GM21360 (cell line): ENCODE measurements around the gene GMNN.
"Not testable (repeated sequence)": the region's sequence is repeated elsewhere in the genome, so short reads cannot be mapped to it uniquely, and the experiment has no call there.

Experiments
- ATAC-seq: cut with Tn5 transposase; IDR thresholded peaks from one replicate; pipeline ENCODE4 v1.9.1; 2021; ENCODE audit warnings: mild to moderate bottlenecking, moderate library complexity; ENCODE audit not compliant: unreplicated experiment

Gene GMNN

GRCh38 chr6:24774696-24775519 is at the start of gene GMNN:
Gene GMNN, plus strand, starts transcription at chr6:24774937. Its CDS starts 2,310 bp downstream, at chr6:24777247.
- peak; percentile 90 for ATAC-seq

- ATAC-seq: not testable (repeated sequence)
Observed at GRCh38 chr6:24730653-24731052, 44.1 kb upstream of the GMNN start.

GRCh38 chr6:24731456-24732134 is 43.1 kb upstream of the GMNN start:
- not testable (repeated sequence) for ATAC-seq

GRCh38 chr6:24734166-24734565 is 40.6 kb upstream of the GMNN start:
- no peak for ATAC-seq

- not testable (repeated sequence) for ATAC-seq
Observed at GRCh38 chr6:24734710-24735109, 40.0 kb upstream of the GMNN start.

GRCh38 chr6:24738741-24739140 is 36.0 kb upstream of the GMNN start:
- ATAC-seq: no peak

GRCh38 chr6:24740861-24741260 is 33.9 kb upstream of the GMNN start:
- ATAC-seq: no peak

- ATAC-seq: no peak
Observed at GRCh38 chr6:24742216-24742738, 32.5 kb upstream of the GMNN start.

DNA sequence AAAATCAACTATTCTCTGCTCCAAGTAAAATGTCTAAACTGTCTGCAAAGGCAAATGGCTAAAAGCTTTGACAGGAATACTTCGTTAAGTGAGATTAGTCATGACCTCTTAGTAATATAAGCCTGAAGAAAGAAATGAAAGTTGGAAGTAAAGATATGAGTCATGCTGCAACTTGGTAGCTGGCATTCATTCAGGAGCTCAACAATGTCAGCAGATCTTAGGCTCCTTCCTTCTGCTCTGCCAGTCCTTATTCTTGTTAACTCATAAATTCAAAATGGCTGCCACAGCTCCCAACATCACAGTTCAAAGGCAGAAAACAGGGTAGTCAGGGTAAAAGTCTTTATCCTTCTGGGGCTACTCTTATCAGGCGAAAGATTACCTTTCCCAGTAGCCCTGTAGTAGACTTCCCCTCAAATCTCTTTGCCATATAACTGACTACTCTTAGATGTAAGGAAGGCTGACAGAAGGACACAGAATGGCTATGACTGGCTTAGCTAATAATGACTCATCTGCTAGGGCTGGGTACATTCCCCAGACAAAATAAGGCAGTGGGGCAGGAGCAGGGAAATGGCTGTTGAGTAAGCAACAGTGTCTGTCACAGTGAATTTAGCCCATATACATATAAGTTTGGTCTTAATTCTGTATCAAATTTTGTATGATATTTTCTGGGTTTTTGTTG is 31.3 kb upstream of the GMNN start:
- peak; percentile 82 for ATAC-seq

DNA sequence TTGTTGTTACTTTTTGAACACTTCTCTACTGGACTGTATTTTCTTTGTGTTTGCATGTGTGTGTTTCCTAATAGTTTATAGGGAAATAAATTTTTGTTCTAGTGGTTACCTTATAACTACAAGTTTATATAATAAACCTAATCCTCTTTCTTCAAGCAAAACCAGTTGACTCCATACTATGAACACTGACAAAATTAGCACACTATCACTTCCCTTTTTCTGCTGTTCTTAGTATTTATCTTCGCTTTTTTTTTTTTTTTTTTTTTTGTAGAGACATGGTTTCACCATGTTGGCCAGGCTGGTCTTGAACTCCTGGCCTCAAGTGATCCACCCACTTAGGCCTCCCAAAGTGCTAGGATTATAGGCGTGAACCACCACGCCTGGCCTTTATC is 30.8 kb upstream of the GMNN start:
- peak; percentile 50 for ATAC-seq

DNA sequence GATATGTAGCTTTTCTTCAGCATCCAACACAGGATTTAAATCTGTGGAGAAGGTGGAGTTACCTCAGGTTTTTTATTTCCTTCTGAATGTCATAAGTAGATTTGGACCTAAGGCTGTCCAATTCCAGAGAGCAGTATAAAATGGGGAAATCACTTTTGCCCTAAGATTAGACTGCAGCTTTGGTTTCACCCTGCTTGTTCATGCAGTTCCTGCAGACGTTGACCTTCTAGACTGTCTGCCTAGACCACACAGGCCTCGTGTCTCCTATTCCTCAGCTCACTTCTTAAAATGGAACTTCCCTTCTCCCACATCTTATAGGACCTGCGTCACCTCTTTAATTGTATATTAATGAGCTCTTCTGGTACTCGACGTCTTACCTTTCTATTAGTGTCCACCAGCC is 29.8 kb upstream of the GMNN start:
- no peak for ATAC-seq

GRCh38 chr6:24749297-24749696 is 25.4 kb upstream of the GMNN start:
- ATAC-seq: no peak

DNA sequence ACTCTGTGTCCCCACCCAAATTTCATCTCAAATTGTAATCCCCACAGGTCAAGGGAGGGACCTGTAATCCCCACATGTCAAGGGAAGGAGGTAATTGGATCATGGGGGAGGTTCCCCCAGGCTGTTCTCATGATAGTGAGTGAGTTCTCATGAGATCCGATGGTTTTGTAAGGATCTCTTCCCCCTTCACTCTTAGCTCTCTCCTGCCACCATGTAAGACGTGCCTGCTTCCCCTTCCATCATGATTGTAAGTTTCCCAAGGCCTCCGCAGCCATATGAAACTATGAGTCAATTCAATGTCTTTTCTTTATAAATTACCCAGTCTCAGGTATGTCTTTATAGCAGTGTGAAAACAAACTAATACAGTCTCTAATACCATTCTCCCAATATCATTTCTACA is 23.9 kb upstream of the GMNN start:
- not testable (repeated sequence) for ATAC-seq

GRCh38 chr6:24752503-24752902 is 22.2 kb upstream of the GMNN start:
- no peak for ATAC-seq

DNA sequence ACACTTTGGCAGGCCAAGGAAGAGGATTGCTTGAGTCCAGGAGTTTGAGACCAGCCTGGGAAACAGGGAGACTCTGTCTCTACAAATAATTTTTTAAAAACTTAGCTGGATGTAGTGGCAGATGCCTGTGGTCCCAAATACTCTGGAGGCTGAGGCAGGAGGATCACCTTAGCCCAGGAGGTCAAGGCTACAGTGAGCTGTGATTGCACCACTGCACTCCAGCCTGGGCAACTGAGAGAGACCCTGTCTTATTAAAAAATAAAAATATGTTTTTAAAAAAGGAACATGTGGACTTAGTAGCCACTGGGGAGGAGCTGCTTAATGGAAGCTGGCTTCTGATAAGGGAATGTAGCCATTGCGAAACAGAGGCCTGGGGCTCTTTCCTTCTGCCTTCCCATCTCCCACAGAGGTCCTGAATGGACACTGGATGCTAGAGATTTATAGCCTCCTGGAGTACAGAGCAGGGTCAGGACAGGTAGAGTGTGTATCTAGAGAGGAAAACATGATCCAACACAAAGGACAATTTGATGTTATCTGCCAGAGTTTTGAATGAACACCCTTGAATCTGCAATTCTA is 21.7 kb upstream of the GMNN start:
- no peak for ATAC-seq

GRCh38 chr6:24753545-24753944 is 21.2 kb upstream of the GMNN start:
- ATAC-seq: no peak

DNA sequence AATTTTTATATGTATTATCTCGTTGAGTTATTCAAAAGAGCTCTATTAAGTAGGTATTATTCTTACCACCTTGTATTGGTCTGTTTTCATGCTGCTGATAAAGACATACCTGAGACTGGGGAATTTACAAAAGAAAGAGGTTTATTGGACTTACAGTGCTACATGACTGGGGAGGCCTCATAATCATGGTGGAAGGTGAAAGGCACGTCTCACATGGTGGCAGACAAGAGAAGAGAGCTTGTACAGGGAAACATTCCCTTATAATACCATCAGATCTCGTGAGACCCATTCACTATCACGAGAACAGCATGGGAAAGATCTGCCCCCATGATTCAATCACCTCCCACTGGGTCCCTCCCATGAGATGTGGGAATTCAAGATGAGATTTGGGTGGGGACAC is 20.4 kb upstream of the GMNN start:
- not testable (repeated sequence) for ATAC-seq

- no peak for ATAC-seq
Observed at GRCh38 chr6:24755279-24755678, 19.5 kb upstream of the GMNN start.

- ATAC-seq: no peak
Observed at GRCh38 chr6:24757611-24758010, 17.1 kb upstream of the GMNN start.

DNA sequence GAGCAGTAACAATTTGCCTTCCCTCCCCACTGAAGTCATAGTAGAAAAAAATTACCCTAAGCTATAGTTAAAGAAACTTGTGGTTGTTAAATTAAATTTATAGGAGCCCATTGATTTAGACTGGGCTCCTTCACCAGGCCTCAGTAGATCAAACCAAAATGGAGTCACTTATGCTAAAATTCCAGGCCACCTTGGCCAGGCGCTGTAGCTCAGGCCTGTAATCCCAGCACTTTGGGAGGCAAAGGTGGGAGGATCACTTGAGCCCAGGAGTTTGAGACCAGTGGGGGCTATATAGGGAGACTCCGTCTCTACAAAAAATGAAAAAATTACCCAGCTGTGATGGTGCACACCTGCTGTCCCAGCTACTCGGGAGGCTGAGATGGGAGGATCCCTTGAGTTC is 15.0 kb upstream of the GMNN start:
- no peak for ATAC-seq

- ATAC-seq: no peak
Observed at GRCh38 chr6:24760210-24760609, 14.5 kb upstream of the GMNN start.
